HCT116 (cell line): ENCODE results near the gene MARVELD1. TPM values are rescaled to one million over a fixed set of nuclear protein-coding genes. Genes with fewer than 3 reads are reported as not detected.

Experiments used
- ATAC-seq: fragments of 200-7000 bp; cut with Tn5 transposase; 2 replicates; pipeline ENCODE4 v1.9.1; 2020; ENCODE audit warnings: mild to moderate bottlenecking, moderate library complexity
- BruUV-seq: library from RNA; stranded (reverse); fragments of 400-500 nt; replicated peaks from 2 replicates; lab custom pipeline; 2021; lab: Mats Ljungman, UMichigan
- CTCF ChIA-PET: fragments of 300-600 bp; sonication (Branson Sonifier 250); formaldehyde crosslinking; loops from one replicate; lab custom pipeline; 2021; ENCODE audit warnings: antibody characterized with exemption; lab: Charles Lee
- POLR2A ChIA-PET: fragments of 300-600, 350-600 bp; sonication (Branson Sonifier 250); formaldehyde crosslinking; loops from one replicate; lab custom pipeline; 2021; ENCODE audit warnings: antibody characterized with exemption; lab: Charles Lee
- RAD21 ChIA-PET, 2 experiments: fragments of 300-600 bp; sonication (Branson Sonifier 250); formaldehyde crosslinking; loops; one replicate each; lab custom pipeline; 2023; ENCODE audit warnings: low total read pairs in 2 of 2; ENCODE audit not compliant: uncharacterized antibody in 2 of 2, unreplicated experiment in 2 of 2, low non-redundant PET in 1 of 2; lab: Charles Lee
- DNase-seq: peaks from one replicate; pipeline ENCODE4 v3.0.0-alpha.2; 2010; ENCODE audit warnings: low read depth, low spot score
- H2AFZ ChIP-seq: fragments of 200-600 bp; shearing (Covaris generic), sonication (generic); 2 replicates; pipeline ENCODE4 v1.6.1; 2017; ENCODE audit warnings: low read depth, mixed run types, mixed read lengths, antibody characterized with exemption, low read length; ENCODE audit not compliant: poor library complexity, severe bottlenecking
- H3K27ac ChIP-seq: 2 replicates; pipeline ENCODE4 v1.5.1; 2012; ENCODE audit warnings: low read depth, low read length
- H3K27me3 ChIP-seq: fragments of 200-600 bp; sonication (generic); 2 replicates; pipeline ENCODE4 v1.6.1; 2016; ENCODE audit warnings: mixed run types, low read length, mixed read lengths; ENCODE audit not compliant: insufficient read depth
- H3K36me3 ChIP-seq, 2 experiments: fragments of 200-500 bp in 1 of 2; fragments of 200-600 bp in 1 of 2; sonication (Bioruptor generic) in 1 of 2; sonication (generic) in 1 of 2; 2 replicates each; pipeline versions ENCODE4 v1.5.1 to v1.6.1; 2014 to 2016; ENCODE audit warnings: low read length in 2 of 2, inconsistent platforms in 1 of 2, mixed read lengths in 1 of 2, mixed run types in 1 of 2; ENCODE audit not compliant: insufficient read depth in 2 of 2, control insufficient read depth in 1 of 2
- H3K4me1 ChIP-seq, 2 experiments: fragments of 200-600 bp in 1 of 2; sonication (generic) in 1 of 2; 2 replicates each; pipeline versions ENCODE4 v1.5.1 to v1.6.1; 2012 to 2017; ENCODE audit warnings: low read length in 2 of 2, inconsistent platforms in 1 of 2, mild to moderate bottlenecking in 1 of 2, mixed read lengths in 1 of 2, mixed run types in 1 of 2, moderate library complexity in 1 of 2; ENCODE audit not compliant: insufficient read depth in 2 of 2, control insufficient read depth in 1 of 2
- H3K4me2 ChIP-seq: fragments of 200-600 bp; sonication (generic); 2 replicates; pipeline ENCODE4 v1.6.1; 2017; ENCODE audit warnings: mixed run types, low read length, mixed read lengths
- H3K4me3 ChIP-seq, 2 experiments: fragments of 200-600 bp in 1 of 2; sonication (generic) in 1 of 2; replicated peaks in 1 of 2; 2 replicates each; pipeline ENCODE4 v1.5.1; 2011 to 2016; ENCODE audit warnings: low read length in 2 of 2, control low read depth in 1 of 2, low read depth in 1 of 2, mild to moderate bottlenecking in 1 of 2, mixed read lengths in 1 of 2, mixed run types in 1 of 2
- H3K79me2 ChIP-seq: fragments of 200-600 bp; sonication (generic); 2 replicates; pipeline ENCODE4 v1.6.1; 2017; ENCODE audit warnings: mild to moderate bottlenecking, mixed run types, low read length, moderate library complexity, mixed read lengths; ENCODE audit not compliant: insufficient read depth
- H3K9ac ChIP-seq: fragments of 200-600 bp; sonication (generic); 2 replicates; pipeline ENCODE4 v1.6.1; 2016; ENCODE audit warnings: low read length, mixed read lengths
- H3K9me2 ChIP-seq: fragments of 200-600 bp; sonication (generic), shearing (Covaris generic); 2 replicates; pipeline ENCODE4 v1.6.1; 2017; ENCODE audit warnings: mixed run types, mild to moderate bottlenecking, moderate library complexity; ENCODE audit not compliant: insufficient read depth
- H3K9me3 ChIP-seq, 2 experiments: fragments of 200-500 bp in 1 of 2; fragments of 200-600 bp in 1 of 2; sonication (Bioruptor generic) in 1 of 2; sonication (generic) in 1 of 2; 2 replicates each; pipeline ENCODE4 v1.6.1; 2014 to 2017; ENCODE audit warnings: low read length in 2 of 2, mixed read lengths in 2 of 2, inconsistent platforms in 1 of 2, low read depth in 1 of 2, mild to moderate bottlenecking in 1 of 2, mixed run types in 1 of 2, moderate library complexity in 1 of 2; ENCODE audit not compliant: control insufficient read depth in 1 of 2, insufficient read depth in 1 of 2
- H4K20me1 ChIP-seq: fragments of 200-600 bp; sonication (generic), shearing (Covaris generic); 2 replicates; pipeline ENCODE4 v1.6.1; 2017; ENCODE audit warnings: mixed run types, mild to moderate bottlenecking, moderate library complexity; ENCODE audit not compliant: insufficient read depth
- CBX3 ChIP-seq: IDR thresholded peaks from 2 replicates; pipeline ENCODE4 v1.6.1; 2012; ENCODE audit warnings: low read depth
- CEBPB ChIP-seq: IDR thresholded peaks from 2 replicates; pipeline ENCODE4 v1.6.1; 2012; ENCODE audit warnings: low read depth
- ELF1 ChIP-seq: IDR thresholded peaks from 2 replicates; pipeline ENCODE4 v1.6.1; 2012; ENCODE audit warnings: low read depth, borderline replicate concordance
- EZH2 ChIP-seq: fragments of 200-600 bp; sonication (generic); IDR thresholded peaks from 2 replicates; pipeline ENCODE4 v1.6.1; 2017; ENCODE audit warnings: antibody characterized with exemption, mixed run types
- EZH2phosphoT487 ChIP-seq: fragments of 200-600 bp; IDR thresholded peaks from 2 replicates; pipeline ENCODE4 v1.6.1; 2018; ENCODE audit warnings: antibody characterized with exemption, borderline replicate concordance
- FOSL1 ChIP-seq: IDR thresholded peaks from 2 replicates; pipeline ENCODE4 v1.6.1; 2012; ENCODE audit warnings: low read depth
- SRF ChIP-seq: IDR thresholded peaks from 2 replicates; pipeline ENCODE4 v1.6.1; 2012; ENCODE audit warnings: low read depth
- ZBTB33 ChIP-seq: IDR thresholded peaks from 2 replicates; pipeline ENCODE4 v1.6.1; 2011; ENCODE audit warnings: mild to moderate bottlenecking, low read length, moderate library complexity; ENCODE audit not compliant: insufficient replicate concordance; ENCODE audit errors: extremely low read depth
- intact Hi-C: fragments of 100-400 bp; cut with micrococcal nuclease; formaldehyde crosslinking; loops from 2 replicates; pipeline ENCODE4 v1.10.0; 2022
- total RNA-seq: library from RNA; stranded (reverse); gene quantifications from one replicate; pipeline ENCODE4 v1.2.1, GENCODE V29; 2021; ENCODE audit not compliant: unreplicated experiment

The MARVELD1 gene
- total RNA-seq, 1 experiment from 2014 or later: 36.1 TPM

GRCh38 chr10:97761331-97761865 lies 47.9 kb downstream of the MARVELD1 start:
- RAD21 ChIA-PET: no interaction called here
- H3K9me3 ChIP-seq: no peaks in the 10 kb centered on the region
- H3K79me2 ChIP-seq: no peaks in the 10 kb centered on the region
- ATAC-seq (no peak), DNase-seq (no peak)
- peaks cover 2 to 4% of the 10 kb centered on the region in 2 experiments; a peak in 3 of 4 replicates for H3K4me1 ChIP-seq
- BruUV-seq: no TSS peak
- no peak overlapping the region for H3K9ac ChIP-seq
- CTCF ChIA-PET: interaction anchor here (2.1 to 2.3 kb wide), 2 partner anchors 107 to 280 kb away, joined by 7 to 11 read pairs; no protein-coding TSS in a partner anchor
- no peaks in the 10 kb centered on the region for H4K20me1 ChIP-seq
- H3K4me2 ChIP-seq: no peak overlapping the region
- H3K27ac ChIP-seq: no peak overlapping the region
- H3K27me3 ChIP-seq: no peaks in the 10 kb centered on the region
- no peaks in the 10 kb centered on the region for H3K9me2 ChIP-seq
- peaks cover 13 to 20% of the 10 kb centered on the region in 2 experiments; a peak in 3 of 4 replicates for H3K36me3 ChIP-seq
- no peak overlapping the region for H2AFZ ChIP-seq
- intact Hi-C loops: no loop called here
- TF ChIP-seq SRF: no peak
- no peak for TF ChIP-seq EZH2phosphoT487
- no peak for TF ChIP-seq CEBPB
- no peak for TF ChIP-seq FOSL1
- no peak for TF ChIP-seq CBX3
- no peak for TF ChIP-seq ELF1
- no peak for TF ChIP-seq EZH2
- no peak for TF ChIP-seq ZBTB33
- H3K4me3 ChIP-seq: no peak overlapping the region
- POLR2A ChIA-PET: no interaction called here
